GM18873 (cell line): ENCODE results near the gene ACSM3.
"Not testable (repeated sequence)": the region's sequence is repeated elsewhere in the genome, so short reads cannot be mapped to it uniquely, and the experiment has no call there.

ENCODE experiments used
- ATAC-seq: cut with Tn5 transposase; IDR thresholded peaks from one replicate; pipeline ENCODE4 v1.9.1; 2021; ENCODE audit warnings: mild to moderate bottlenecking, moderate library complexity, moderate number of reproducible peaks; ENCODE audit not compliant: unreplicated experiment, low FRiP score

ACSM3 gene

GRCh38 chr16:20755238-20755637 is 8.6 kb upstream of the ACSM3 start:
- ATAC-seq: no peak

- ATAC-seq: not testable (repeated sequence)
These were observed 8.0 kb upstream of the ACSM3 start for GRCh38 chr16:20755799-20756198.

GRCh38 chr16:20760346-20760745 is 3.5 kb upstream of the ACSM3 start:
- no peak for ATAC-seq

- ATAC-seq: no peak
These were observed 2.6 kb upstream of the ACSM3 start for GRCh38 chr16:20761175-20761574.

- no peak for ATAC-seq
These were observed 1.2 kb upstream of the ACSM3 start for GRCh38 chr16:20762404-20763123.

- ATAC-seq: not testable (repeated sequence)
These were observed 634 bp downstream of the ACSM3 start for GRCh38 chr16:20764448-20764847.

- no peak for ATAC-seq
These were observed 1.9 kb downstream of the ACSM3 start for GRCh38 chr16:20765732-20766131.

- ATAC-seq: no peak
These were observed 2.5 kb downstream of the ACSM3 start for GRCh38 chr16:20766294-20766693.

- no peak for ATAC-seq
These were observed 3.8 kb downstream of the ACSM3 start for GRCh38 chr16:20767577-20767976.

- no peak for ATAC-seq
These were observed 4.3 kb downstream of the ACSM3 start for GRCh38 chr16:20768121-20768520.

- no peak for ATAC-seq
These were observed 5.0 kb downstream of the ACSM3 start for GRCh38 chr16:20768818-20769217.

GRCh38 chr16:20773679-20774078 is 9.9 kb downstream of the ACSM3 start:
- no peak for ATAC-seq

- ATAC-seq: no peak
These were observed 11.0 kb downstream of the ACSM3 start for GRCh38 chr16:20774703-20775362.

- no peak for ATAC-seq
These were observed 17.9 kb downstream of the ACSM3 start for GRCh38 chr16:20781697-20782096.

- no peak for ATAC-seq
These were observed 18.7 kb downstream of the ACSM3 start for GRCh38 chr16:20782470-20782869.

- no peak for ATAC-seq
These were observed 20.4 kb downstream of the ACSM3 start for GRCh38 chr16:20784204-20784603.

GRCh38 chr16:20789130-20789529 is 25.3 kb downstream of the ACSM3 start:
- no peak for ATAC-seq

- no peak for ATAC-seq
These were observed 28.3 kb downstream of the ACSM3 start for GRCh38 chr16:20791923-20792612.

- ATAC-seq: no peak
These were observed 34.5 kb downstream of the ACSM3 start for GRCh38 chr16:20798364-20798763.

- no peak for ATAC-seq
These were observed 35.8 kb downstream of the ACSM3 start for GRCh38 chr16:20799599-20799998.

- ATAC-seq: no peak
These were observed 37.5 kb downstream of the ACSM3 start for GRCh38 chr16:20801278-20801677.

GRCh38 chr16:20803192-20803560 is 39.4 kb downstream of the ACSM3 start:
- ATAC-seq: no peak
